GM20431 (cell line): ENCODE results near the gene VSIG10L2.

Source experiments
- in situ Hi-C: fragments of 300-500 bp; cut with MseI, MboI; formaldehyde crosslinking; loops from one replicate; pipeline ENCODE4 v1.15.0; 2020; ENCODE audit warnings: low sequenced_read_pairs; ENCODE audit not compliant: unreplicated experiment

Gene VSIG10L2

DNA sequence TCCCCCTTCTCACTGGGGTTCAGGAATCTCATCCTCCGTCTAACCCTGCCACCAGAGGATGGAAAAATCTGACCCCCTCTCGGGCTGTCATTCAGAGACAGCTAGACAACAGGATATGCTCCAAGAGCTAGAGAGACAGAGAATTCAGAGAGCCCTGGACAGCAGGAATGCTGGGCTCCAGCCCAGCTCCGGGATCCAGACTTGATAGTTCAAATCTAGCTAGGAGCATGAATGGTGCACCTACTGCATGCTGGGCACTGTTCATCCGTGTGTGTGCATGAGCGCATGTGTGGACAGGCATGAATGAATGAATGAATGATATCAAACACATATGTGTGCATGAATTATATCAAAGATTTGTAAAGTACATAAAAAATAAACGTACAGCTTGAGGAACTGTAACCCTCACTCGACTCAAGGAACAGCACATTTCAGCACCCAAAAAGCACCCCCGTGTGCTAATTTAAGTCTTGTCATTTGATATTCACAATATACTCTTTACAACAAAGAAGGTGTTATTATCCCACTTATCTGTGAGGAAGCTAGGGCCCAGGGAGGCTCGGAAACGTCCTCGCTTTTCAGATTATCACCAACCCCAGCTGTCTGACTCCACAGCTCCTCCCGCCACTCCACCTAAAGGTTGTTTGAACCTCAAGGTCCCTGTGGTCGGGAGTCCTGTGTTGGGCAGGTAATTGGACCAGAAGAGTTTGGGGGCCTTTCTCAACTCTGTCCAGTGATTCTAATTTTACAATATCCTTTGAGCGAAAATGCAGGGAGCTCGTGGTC, 640 bp upstream of the VSIG10L2 start:
- in situ Hi-C loops = no loop called here

DNA sequence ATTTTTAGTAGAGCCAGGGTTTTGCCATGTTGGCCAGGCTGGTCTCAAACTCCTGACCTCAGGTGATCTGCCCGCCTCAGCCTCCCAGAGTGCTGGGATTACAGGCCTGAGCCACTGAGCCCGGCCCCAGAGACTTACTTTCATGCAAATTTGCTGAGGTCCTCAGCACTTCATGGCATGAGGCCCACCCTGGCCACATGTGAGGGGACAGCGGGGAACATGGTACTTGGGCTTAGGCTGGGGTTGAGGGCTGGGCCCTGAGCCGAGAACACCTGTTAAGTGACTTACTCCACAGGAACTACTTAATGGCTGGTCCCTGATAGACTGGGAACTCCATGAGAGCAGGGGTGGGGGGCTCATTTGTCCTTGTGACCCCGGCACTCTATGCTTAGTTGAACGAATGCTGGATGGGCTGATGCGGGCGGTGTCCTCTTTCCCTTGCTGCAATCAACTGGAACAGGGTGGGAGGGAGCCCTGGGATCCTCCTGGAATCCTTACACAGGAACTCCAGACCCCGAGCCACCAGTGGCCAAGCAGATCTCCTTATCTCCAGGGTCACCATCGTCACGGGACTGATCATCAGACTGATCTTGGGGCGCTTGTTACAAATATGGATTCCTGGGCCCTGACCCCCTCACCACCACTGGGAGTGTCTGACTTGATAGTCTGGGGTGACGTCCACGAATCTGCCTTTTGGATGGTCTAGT, 1.0 kb downstream of the VSIG10L2 start:
- in situ Hi-C loops = no loop called here

DNA sequence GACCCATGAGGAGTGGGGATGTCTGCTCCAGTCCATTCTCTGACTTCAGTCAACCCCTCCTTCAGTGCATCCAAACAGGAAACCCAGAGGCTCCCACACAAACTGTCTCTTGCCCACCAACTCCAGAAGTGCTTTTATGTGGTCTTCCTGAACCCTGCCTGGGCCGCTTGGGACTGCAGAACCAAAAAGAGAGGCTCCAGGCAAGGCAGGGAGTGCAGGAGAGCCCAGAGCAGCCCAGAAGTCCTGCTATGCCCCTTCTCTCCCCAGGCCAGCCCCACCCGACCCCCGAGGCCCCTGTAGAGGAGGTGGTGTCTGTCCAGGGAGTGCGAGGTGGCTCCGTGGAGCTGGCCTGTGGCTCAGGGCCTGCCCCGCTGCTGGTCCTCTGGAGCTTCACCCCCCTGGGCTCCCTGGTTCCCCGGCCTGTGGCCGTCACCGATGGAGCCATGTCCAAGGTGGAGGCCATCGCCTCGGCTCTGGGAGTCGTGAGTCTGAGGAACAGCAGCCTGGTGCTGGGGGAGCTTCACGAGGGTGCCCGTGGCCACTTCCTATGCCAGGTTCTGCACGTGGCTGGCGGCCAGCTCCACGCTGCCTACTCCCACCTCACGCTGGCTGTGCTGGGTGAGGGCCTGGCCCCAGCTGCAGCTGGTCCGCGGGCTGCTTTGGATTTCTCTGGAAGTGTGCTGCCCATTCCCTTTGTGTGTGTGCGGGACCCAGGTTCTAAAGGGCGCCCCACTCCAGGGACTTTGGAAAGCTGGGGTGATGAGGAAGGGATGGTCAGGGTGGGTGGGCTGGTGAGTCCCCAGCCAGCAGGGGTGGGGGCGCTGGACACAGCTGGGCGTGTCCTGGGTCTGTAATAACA, 1.8 kb downstream of the VSIG10L2 start:
- in situ Hi-C loops = no loop called here

DNA sequence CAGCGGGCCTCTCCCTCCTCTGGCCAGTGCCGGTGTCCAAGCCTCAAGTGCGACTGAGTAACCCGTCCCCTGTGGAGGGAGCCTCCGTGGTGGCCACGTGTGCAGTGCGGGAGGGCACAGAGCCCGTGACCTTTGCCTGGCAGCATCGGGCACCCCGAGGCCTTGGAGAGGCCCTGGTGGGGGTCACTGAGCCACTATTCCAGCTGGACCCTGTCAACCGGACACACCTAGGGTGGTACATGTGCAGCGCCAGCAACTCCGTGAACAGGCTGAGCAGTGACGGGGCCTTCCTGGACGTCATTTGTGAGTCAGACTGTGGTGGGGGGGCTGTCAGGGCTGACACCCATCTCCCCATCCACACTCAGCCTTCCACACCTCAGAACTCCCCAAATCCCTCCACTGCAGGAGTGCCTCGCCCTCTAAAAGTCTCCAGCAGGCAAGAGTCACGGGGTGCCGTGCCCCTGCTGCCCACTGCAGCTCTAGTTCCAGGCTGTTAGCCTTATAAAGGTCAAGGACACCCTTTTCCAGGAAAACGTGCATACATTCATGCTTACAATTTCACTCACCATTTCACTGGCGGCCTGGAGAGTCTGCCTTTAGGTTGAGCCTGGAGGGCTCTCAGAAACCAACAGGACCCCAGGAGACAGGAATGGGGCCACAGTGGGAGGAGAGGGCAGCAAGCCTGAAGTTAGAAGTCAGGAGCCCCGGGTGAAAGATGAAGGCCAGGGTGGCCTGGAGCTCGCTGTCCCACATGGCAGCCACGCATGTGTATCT, 2.6 kb downstream of the VSIG10L2 start:
- in situ Hi-C loops = no loop called here

DNA sequence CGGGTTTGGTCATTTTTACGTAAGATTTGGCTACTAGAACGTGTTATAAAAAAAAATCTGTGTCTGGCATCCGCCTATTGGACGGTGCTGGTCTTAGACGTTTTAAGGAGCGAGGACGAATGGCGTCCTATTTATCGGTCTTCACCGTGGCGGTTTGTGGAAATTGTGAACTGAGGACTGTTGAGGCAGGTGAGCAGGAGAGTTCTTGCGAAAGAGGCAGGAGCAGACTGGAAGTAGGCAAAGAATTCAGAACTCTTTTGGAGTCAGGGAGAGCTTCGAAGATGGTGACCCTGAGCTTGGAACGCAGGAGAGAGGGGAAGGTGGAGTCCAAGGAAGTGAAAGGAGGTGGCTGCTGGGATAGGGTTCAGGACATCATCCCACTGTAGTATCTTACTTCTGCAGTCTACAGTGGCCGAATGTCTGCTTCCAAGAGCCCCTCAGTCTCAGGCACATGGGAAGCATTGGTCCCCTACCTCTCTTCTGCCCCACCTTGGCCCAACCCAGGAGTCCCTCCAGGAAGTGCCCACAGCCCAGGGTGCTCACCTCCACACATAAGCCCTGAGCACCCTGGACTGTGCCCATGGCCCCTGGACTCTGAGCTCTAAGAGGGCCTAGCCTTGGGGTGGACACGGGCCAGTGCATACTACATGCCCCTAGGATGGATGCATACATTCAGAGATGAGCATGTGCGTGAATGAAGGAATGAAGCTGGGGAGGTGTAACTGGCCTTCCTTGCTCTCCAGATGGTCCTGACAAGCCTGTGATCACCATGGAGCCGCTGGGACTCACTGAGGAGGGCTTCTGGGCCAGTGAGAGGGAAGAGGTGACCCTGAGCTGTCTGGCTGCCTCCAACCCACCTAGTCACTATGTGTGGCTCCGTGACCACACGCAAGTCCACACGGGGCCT, 3.7 kb downstream of the VSIG10L2 start:
- in situ Hi-C loops = no loop called here

DNA sequence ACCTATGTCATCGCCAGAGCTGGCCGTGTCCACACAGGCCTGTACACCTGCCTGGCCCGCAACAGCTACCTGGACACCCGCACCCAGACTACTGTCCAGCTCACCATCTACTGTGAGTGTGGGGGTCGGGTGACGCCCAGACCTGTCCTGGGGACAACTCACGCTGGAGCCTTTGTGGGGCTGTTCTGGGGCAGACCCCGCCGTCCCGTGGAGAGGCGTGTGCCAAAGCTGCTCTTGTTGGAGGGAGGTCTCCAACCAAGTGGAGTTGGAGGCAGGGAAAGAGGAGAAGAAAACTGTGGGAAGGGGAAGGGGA, 4.3 kb downstream of the VSIG10L2 start:
- in situ Hi-C loops = no loop called here

DNA sequence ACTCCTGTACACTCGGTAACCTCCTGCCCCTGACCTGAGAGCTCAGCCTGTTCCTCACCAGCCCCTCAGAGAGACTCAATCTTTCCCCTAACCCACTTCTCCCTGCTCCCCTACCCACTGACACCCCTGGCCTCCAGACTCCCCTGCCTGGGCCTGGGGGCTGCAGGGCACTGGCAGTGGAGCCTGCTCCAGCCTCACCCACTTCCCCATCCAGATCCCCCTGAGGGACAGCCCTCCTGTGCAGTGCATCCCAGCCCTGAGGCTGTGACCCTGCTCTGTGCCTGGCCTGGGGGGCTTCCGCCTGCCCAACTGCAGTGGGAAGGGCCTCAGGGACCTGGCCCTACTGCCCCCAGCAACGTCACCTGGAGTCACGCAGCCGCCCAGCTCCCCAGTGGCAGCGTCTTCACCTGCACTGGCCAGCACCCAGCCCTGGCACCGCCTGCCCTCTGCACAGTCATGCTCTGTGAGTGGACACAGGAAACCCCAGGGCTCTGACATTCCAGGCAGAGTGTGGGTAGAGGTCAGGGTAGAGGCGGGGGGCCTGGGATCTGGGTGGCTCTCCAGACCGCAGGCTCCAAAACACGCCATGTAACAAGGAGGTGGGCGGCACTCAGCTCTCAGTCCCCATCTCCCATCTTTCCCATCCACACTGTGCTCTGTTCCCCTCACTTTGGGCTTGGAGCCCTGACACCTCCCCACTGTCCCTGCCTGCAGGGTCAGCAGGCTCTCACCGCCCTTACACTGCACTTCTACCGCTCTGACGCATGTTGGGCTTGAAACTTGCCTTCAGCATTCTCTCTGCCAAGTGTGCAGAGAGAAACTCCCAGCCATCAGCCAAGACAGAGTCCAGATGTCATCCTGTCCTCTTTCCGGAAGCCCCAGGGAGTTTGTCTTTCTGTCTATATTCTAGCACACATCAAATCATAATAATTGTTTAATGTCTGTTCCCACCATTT, 5.1 kb downstream of the VSIG10L2 start:
- in situ Hi-C loops = no loop called here

DNA sequence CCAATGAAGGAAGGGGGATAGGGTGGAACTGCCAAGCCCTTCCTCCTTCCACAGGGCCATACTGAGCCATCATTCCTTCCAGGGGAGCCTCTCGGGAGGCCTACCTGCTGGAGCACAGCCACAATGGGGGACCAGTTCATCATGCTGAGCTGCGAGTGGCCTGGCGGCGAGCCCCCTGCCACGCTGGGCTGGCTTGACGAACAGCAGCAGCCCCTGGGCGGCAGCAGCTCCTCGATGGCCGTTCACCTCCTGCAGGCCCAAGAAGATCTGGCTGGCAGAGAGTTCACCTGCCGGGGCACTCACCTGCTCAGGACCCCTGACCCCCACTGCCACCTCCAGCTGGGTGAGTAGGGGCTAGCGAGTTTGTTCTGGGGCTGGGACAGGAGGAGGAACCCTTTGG, 5.9 kb downstream of the VSIG10L2 start:
- in situ Hi-C loops = no loop called here

DNA sequence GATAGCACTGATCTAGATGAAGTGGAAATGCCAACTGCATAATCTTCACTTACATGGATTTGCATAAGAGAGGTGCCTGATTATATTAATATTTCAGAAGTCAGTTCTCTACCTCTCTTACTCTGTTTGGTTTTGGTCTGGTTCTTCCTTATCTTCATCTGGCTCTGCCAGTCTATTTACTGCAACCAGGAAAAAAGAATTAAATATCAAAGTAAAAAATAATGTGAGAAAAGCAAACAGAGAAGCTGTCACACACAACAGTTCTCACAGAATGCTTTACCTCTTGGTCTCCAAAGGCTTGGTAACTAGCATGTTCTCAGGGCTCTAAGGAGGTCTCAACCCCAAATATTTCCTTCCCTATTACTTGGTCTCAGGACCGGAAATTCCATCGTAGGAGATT, 6.7 kb downstream of the VSIG10L2 start:
- in situ Hi-C loops = no loop called here

DNA sequence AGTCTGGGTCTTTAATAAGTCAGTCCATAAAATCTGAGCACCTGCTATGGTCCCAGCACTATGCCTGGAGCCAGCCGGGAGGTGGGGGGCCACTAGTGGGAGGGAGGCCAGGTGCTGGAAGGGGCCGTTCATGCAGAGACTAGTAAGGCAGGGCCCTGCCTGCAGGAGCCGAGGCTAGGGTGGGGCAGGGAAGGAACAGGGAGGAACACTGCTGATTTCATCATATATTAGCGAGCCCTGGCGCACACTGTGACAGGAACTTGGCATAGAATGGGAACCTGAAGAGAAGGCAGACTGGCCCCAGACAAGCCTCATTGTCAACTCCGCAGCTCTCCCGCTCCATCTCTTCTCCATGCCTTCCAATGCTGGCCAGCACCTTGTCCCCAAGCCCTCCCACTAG, 7.1 kb downstream of the VSIG10L2 start:
- in situ Hi-C loops = no loop called here

DNA sequence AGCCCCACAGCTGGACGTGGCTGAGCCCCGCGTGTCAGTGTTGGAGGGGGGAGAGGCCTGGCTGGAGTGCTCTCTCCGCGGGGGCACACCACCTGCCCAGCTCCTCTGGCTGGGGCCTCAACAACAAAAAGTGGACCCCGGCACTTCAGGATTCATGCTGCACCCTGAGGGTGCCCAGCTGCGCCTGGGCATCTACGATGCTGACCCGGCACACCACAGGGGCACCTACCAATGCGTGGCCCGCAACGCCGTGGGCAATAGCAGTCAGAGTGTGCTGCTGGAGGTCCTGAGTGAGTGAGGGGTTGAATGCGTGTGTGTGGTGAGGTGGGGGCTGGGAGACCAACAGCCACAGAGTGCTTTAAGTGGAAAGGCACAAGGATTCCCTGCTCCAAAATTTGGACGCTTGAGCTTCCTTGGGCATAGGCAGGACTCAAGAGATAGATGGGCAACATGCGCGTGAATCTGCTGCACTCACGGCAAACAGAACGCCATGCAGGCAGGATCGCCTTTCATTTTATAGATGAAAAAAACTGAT, 7.6 kb downstream of the VSIG10L2 start:
- in situ Hi-C loops = no loop called here

DNA sequence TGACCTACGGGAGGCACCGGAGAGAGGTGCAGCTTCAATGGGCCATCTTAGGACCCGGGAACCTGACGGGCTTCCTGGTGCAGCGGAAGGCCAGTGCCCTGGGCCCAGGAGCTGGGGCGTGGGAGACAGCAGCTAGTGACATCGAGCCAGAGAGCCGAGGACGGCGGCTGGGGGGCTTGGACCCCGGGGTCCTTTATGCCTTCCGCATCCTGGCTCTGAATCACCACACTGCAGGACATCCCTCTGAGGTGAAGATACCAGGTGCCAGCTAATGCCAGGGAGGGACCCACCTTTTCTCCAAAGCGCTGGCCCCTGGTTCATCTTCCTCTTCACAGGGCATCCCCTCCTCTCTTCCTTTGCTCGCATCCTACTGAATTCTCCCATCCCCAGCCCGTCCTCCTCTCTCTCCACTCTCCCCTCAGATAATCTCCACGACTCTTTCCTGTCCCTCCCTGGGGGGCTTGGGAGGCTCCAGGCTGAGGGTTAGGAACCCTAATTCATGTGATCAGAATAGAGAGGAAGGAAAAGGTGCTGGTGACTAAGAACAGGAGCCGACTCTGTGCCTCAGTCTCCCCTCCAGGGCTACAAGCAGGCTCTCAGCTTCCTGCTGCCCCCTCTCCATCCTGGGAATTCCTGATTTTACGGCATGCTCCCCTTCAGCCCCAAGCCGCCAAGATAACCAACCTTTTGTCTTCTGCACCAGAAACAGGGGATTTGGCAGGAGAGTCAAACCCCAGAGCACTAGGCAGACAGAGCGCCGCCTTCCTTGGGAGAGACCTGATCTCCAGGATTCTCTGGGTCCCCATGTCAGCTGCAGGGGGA, 8.5 kb downstream of the VSIG10L2 start:
- in situ Hi-C loops = no loop called here

DNA sequence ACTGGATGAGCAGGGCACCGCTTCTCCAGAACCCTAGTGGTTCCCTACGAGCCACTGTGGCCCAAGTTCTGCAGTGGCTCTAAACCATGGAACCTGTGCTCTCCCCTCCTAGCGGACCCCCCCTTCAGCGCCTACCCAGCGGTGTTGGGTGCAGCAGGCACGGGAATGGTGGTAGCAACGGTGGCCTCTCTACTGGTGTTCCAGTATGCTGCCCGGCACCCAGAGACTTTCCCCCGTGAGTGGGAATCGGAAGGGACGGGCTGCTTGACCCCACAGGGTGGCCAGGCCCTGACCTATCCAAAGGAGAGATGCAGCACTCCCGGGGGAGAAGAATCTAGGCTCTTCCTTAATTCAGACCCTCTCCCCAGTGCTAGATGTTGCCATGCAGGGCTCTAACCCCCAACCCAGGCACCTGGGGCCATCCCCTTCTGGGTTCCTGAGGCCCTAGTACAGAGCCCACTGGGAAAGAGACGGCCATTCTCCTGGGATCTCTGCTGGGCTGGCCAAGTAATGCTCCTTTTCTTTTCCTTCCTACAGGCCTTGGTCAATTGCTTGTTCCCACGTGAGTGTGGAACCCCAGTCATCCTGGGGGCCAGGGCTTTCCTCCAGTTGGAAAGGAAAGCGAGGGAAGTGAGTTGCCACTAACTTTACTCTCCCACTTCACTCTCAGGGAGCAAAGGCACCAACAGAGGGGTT, 9.2 kb downstream of the VSIG10L2 start:
- in situ Hi-C loops = no loop called here

DNA sequence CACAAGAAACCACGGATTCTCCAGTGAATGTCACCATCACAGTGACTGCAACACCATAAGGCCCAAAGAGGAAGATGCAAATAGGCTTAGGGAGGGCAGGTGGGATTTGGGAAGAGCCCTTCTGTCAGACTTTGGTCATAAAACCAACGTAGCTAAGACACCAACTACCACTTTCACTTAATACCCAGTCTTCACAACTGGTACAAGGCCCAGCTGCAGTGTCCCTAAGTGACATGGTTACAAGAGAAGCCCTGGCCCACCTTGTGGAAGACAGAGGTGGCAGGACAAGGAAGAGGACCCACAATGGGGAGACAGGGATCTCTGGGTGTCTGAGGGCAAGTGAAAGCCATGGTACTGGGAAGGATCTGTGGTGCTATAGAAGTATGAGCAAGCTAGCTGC, 10.0 kb downstream of the VSIG10L2 start:
- in situ Hi-C loops = no loop called here

DNA sequence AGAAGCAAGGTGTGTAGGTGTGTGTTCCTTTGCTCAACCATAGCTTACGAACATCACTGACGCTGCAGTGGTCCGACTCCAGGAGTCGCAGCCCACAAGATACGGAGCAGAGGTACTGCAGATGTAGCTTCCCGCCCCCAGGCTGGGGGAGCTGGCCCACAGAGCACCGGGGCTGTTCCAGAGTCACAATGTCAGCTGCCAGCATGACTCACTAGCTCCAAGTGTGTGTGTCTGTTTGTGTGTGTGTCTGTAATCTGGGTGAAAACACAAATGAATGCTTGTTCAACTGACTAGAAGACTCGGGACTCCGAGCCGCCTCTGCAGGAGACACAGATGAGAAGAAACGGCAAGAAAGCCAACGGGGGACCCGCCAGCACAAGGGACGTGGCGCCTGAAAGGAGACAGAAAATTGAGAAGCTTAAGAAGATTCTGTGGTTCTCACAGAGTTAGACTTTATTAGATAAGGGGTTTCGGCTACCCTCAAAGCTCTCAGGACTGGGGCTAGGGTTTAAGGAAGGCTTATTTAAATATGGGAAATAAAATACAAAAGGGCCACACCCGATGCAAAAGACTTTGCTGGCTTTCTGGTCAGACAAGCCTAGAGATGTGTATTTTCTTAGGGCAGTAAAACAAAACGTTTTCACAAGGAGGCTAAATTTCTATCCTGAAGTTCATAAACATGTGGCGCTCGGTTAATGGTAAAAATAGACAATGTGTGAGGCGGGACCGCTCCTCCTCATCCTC, 10.7 kb downstream of the VSIG10L2 start:
- in situ Hi-C loops = no loop called here
